ENCODE results near the gene CDCP2.
A peak's percentile ranks its signal among the peaks of the same experiment; 100 is the strongest.

Gene CDCP2

DNA sequence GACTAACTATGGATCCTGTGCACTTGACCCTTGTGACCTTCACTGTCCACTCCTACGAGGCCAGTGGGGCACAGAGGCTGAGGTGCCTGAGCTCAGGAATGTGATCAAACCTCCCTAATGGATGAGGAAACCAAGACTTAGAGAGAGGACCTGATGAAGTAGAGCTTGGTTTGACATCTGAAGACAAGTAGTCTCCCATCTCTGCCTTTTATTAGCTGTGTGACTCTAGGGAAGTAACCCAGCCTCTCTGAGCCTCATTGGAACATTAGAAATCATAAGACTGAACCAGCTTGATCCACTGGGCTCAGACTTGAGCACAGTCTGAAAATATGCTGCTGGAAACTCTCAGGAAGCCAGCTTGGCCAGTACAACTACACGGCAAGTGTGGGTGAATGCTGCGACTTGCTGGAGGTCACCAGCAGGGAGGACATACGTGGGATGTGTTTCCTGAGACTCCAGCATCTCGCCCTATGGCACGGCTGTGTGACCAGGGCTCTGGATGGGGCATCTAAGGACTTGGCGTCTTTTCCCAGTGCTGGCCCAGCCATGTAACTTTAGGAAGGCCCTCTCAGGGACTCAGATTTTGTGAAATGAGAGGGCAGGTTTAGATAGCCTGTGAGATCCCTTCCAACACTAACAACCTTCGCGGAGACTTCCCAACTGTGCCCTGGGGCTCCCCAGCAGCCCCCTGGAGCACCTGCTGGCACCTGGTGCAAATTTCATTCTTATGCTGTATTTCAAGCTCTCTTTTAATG lies 10.5 kb downstream of the CDCP2 start:
- Histone ChIP-seq H3K79me2 (ENCODE audit: control insufficient read depth, insufficient read depth, low read length, poor library complexity) (peaks cover 3% of the 10 kb centered on the region), H2BK5ac (ENCODE audit: low read depth, low read length, poor library complexity) (no peak overlapping the region), H3K9me3 (ENCODE audit: insufficient read depth, low read depth, low read length) (peaks cover 2% of the 10 kb centered on the region), H4K8ac (ENCODE audit: low read depth, low read length) (no peak overlapping the region), H3K23ac (ENCODE audit: low read length) (no peak overlapping the region), H3K27ac (ENCODE audit: low read depth, low read length) (no peak overlapping the region), H2AFZ (ENCODE audit: insufficient read depth, low read length, poor library complexity) (no peak overlapping the region), H4K91ac (ENCODE audit: low read depth, low read length) (no peak overlapping the region), H3K4me1 (ENCODE audit: control insufficient read depth in 1 of 2, insufficient read depth in 2 of 2, low read length in 2 of 2) (peaks cover 7 to 13% of the 10 kb centered on the region in 2 experiments), H3K27me3 (ENCODE audit: insufficient read depth, low read length) (no peaks in the 10 kb centered on the region), H2BK12ac (ENCODE audit: low read length) (peak overlapping the region; percentile 26), H3K14ac (ENCODE audit: low read length) (no peak overlapping the region), H3K4me2 (ENCODE audit: low read length) (no peak overlapping the region), H3K4ac (ENCODE audit: low read depth, low read length) (no peak overlapping the region), H4K12ac (ENCODE audit: low read depth, low read length) (no peak overlapping the region), H3K36me3 (ENCODE audit: control insufficient read depth in 1 of 2, insufficient read depth in 2 of 2, low read length in 2 of 2) (no peaks in the 10 kb centered on the region), H3K4me3 (ENCODE audit: low read depth, low read length) (no peak overlapping the region), H2BK120ac (ENCODE audit: insufficient read depth, low read length, poor library complexity) (no peak overlapping the region), H3K79me1 (ENCODE audit: low read length) (peaks cover 13% of the 10 kb centered on the region), H3K18ac (ENCODE audit: low read length) (no peak overlapping the region), H3K9ac (ENCODE audit: low read length) (no peak overlapping the region), H2AK5ac (ENCODE audit: low read length) (no peak overlapping the region)
- DNase-seq, result no peak
- no CpG with 5 or more reads among the region's 9 CpGs for WGBS (ENCODE audit: extremely low coverage, insufficient coverage, insufficient read length)

GRCh38 chr1:54139711-54140110 lies 13.1 kb downstream of the CDCP2 start:
- Histone ChIP-seq H3K18ac (ENCODE audit: low read length) (no peak overlapping the region), H4K8ac (ENCODE audit: low read depth, low read length) (no peak overlapping the region), H3K23ac (ENCODE audit: low read length) (no peak overlapping the region), H2BK5ac (ENCODE audit: low read depth, low read length, poor library complexity) (no peak overlapping the region), H3K4me3 (ENCODE audit: low read depth, low read length) (no peak overlapping the region), H3K27ac (ENCODE audit: low read depth, low read length) (no peak overlapping the region), H3K4me1 (ENCODE audit: control insufficient read depth in 1 of 2, insufficient read depth in 2 of 2, low read length in 2 of 2) (peaks cover 19 to 29% of the 10 kb centered on the region in 2 experiments), H3K27me3 (ENCODE audit: insufficient read depth, low read length) (no peaks in the 10 kb centered on the region), H3K14ac (ENCODE audit: low read length) (peak overlapping the region; percentile 2), H3K79me2 (ENCODE audit: control insufficient read depth, insufficient read depth, low read length, poor library complexity) (peaks cover 11% of the 10 kb centered on the region), H2BK12ac (ENCODE audit: low read length) (peak overlapping the region; percentile 25), H3K79me1 (ENCODE audit: low read length) (peaks cover 31% of the 10 kb centered on the region), H2AFZ (ENCODE audit: insufficient read depth, low read length, poor library complexity) (no peak overlapping the region), H4K91ac (ENCODE audit: low read depth, low read length) (peak overlapping the region; percentile 29), H4K12ac (ENCODE audit: low read depth, low read length) (no peak overlapping the region), H3K36me3 (ENCODE audit: control insufficient read depth in 1 of 2, insufficient read depth in 2 of 2, low read length in 2 of 2) (no peaks in the 10 kb centered on the region), H3K9me3 (ENCODE audit: insufficient read depth, low read depth, low read length) (peaks cover 2% of the 10 kb centered on the region), H2BK120ac (ENCODE audit: insufficient read depth, low read length, poor library complexity) (peak overlapping the region; percentile 14), H2AK5ac (ENCODE audit: low read length) (peak overlapping the region; percentile 42), H3K4ac (ENCODE audit: low read depth, low read length) (no peak overlapping the region), H3K4me2 (ENCODE audit: low read length) (no peak overlapping the region), H3K9ac (ENCODE audit: low read length) (no peak overlapping the region)
- no peak for DNase-seq
- no CpG with 5 or more reads among the region's 12 CpGs for WGBS (ENCODE audit: extremely low coverage, insufficient coverage, insufficient read length)

DNA sequence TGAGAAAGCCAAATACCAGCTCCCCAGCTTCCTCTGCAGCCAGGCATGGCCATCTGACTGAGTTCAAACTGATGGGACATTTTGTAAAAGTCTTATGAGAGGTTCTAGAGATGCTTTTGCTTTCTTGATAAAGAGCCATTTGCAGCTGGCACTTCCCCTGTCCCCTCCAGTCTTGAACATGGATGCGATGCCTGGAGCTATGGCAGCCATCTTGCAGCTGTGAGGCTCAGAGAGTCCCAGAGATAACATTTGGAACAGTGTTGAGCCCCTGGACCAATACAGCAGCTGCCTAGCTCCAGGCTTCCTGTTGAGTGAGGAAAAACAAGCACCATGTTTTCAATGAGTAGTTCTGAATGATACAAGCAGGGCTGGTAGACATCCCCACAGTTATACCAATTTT lies 13.8 kb downstream of the CDCP2 start:
- Histone ChIP-seq H3K36me3 (ENCODE audit: control insufficient read depth in 1 of 2, insufficient read depth in 2 of 2, low read length in 2 of 2) (no peaks in the 10 kb centered on the region), H3K79me2 (ENCODE audit: control insufficient read depth, insufficient read depth, low read length, poor library complexity) (peaks cover 11% of the 10 kb centered on the region), H4K91ac (ENCODE audit: low read depth, low read length) (peak overlapping the region; percentile 90), H2BK5ac (ENCODE audit: low read depth, low read length, poor library complexity) (no peak overlapping the region), H3K4me2 (ENCODE audit: low read length) (no peak overlapping the region), H3K27ac (ENCODE audit: low read depth, low read length) (no peak overlapping the region), H3K4me3 (ENCODE audit: low read depth, low read length) (no peak overlapping the region), H3K18ac (ENCODE audit: low read length) (no peak overlapping the region), H3K4me1 (ENCODE audit: control insufficient read depth in 1 of 2, insufficient read depth in 2 of 2, low read length in 2 of 2) (peaks cover 19 to 33% of the 10 kb centered on the region in 2 experiments), H2AK5ac (ENCODE audit: low read length) (no peak overlapping the region), H3K4ac (ENCODE audit: low read depth, low read length) (no peak overlapping the region), H2AFZ (ENCODE audit: insufficient read depth, low read length, poor library complexity) (no peak overlapping the region), H3K14ac (ENCODE audit: low read length) (no peak overlapping the region), H2BK12ac (ENCODE audit: low read length) (peak overlapping the region; percentile 96), H4K12ac (ENCODE audit: low read depth, low read length) (no peak overlapping the region), H3K79me1 (ENCODE audit: low read length) (peaks cover 36% of the 10 kb centered on the region), H3K9ac (ENCODE audit: low read length) (no peak overlapping the region), H3K27me3 (ENCODE audit: insufficient read depth, low read length) (no peaks in the 10 kb centered on the region), H2BK120ac (ENCODE audit: insufficient read depth, low read length, poor library complexity) (peak overlapping the region; percentile 87), H3K23ac (ENCODE audit: low read length) (no peak overlapping the region), H3K9me3 (ENCODE audit: insufficient read depth, low read depth, low read length) (peaks cover 4% of the 10 kb centered on the region), H4K8ac (ENCODE audit: low read depth, low read length) (no peak overlapping the region)
- DNase-seq, result no peak
- WGBS (ENCODE audit: extremely low coverage, insufficient coverage, insufficient read length), result no CpG with 5 or more reads among the region's 1 CpG

DNA sequence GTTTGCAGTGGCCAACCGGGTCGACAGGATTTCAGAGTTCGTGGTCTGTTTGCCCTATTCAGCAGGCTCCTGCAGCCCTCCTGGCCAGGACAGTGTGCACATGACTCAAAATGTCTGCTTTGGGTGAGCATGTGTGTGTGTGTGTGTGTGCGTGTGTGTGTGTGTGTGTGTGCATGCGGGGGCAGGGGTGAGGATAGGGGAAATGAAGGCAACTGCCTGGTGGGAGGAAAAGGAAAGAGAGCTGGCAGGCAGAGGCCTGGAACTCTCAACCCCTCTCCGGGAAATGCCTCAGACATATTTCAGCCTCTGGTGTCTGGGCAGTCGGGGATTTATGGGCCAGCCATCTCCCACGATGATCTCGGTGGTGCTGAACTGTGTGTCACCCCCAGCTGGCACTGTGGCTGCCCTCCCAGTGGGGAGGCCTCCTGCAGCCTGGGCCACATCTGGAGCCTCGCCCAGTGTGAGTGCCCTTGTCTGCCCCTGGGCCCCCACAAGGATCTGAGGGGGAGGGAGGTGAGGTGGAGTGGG lies 15.2 kb downstream of the CDCP2 start:
- Histone ChIP-seq H3K79me1 (ENCODE audit: low read length) (peaks cover 36% of the 10 kb centered on the region), H3K23ac (ENCODE audit: low read length) (no peak overlapping the region), H3K4me3 (ENCODE audit: low read depth, low read length) (no peak overlapping the region), H3K9me3 (ENCODE audit: insufficient read depth, low read depth, low read length) (peaks cover 4% of the 10 kb centered on the region), H3K4ac (ENCODE audit: low read depth, low read length) (peak overlapping the region; percentile 7), H3K27ac (ENCODE audit: low read depth, low read length) (peak overlapping the region; percentile 97), H3K18ac (ENCODE audit: low read length) (peak overlapping the region; percentile 77), H2BK12ac (ENCODE audit: low read length) (no peak overlapping the region), H3K36me3 (ENCODE audit: control insufficient read depth in 1 of 2, insufficient read depth in 2 of 2, low read length in 2 of 2) (no peaks in the 10 kb centered on the region), H3K4me2 (ENCODE audit: low read length) (no peak overlapping the region), H2AFZ (ENCODE audit: insufficient read depth, low read length, poor library complexity) (peak overlapping the region; percentile 8), H2BK120ac (ENCODE audit: insufficient read depth, low read length, poor library complexity) (peak overlapping the region; percentile 87), H3K27me3 (ENCODE audit: insufficient read depth, low read length) (no peaks in the 10 kb centered on the region), H2BK5ac (ENCODE audit: low read depth, low read length, poor library complexity) (peak overlapping the region; percentile 77), H2AK5ac (ENCODE audit: low read length) (peak overlapping the region; percentile 72), H3K4me1 (ENCODE audit: control insufficient read depth in 1 of 2, insufficient read depth in 2 of 2, low read length in 2 of 2) (peaks cover 19 to 33% of the 10 kb centered on the region in 2 experiments), H4K8ac (ENCODE audit: low read depth, low read length) (peak overlapping the region; percentile 47), H3K14ac (ENCODE audit: low read length) (peak overlapping the region; percentile 75), H4K12ac (ENCODE audit: low read depth, low read length) (no peak overlapping the region), H3K79me2 (ENCODE audit: control insufficient read depth, insufficient read depth, low read length, poor library complexity) (peaks cover 11% of the 10 kb centered on the region), H4K91ac (ENCODE audit: low read depth, low read length) (peak overlapping the region; percentile 90), H3K9ac (ENCODE audit: low read length) (no peak overlapping the region)
- WGBS (ENCODE audit: extremely low coverage, insufficient coverage, insufficient read length), result no CpG with 5 or more reads among the region's 10 CpGs
- no peak for DNase-seq
